ENCODE results near the gene CELF1. TPM values are rescaled to one million over a fixed set of nuclear protein-coding genes. Genes with fewer than 3 reads are reported as not detected.
"Not testable (repeated sequence)": the region's sequence is repeated elsewhere in the genome, so short reads cannot be mapped to it uniquely, and the experiment has no call there.

Gene CELF1
- total and polyA plus RNA-seq, 9 of the 15 experiments (the other 6 are each of a cell fraction or from before 2014, with no cell fraction given) = 11.3 to 142 (median 77.4) TPM

GRCh38 chr11:47526032-47526431 lies 26.9 kb downstream of the CELF1 start:
- H3K27ac ChIP-seq (ENCODE audit: extremely low read depth, low read depth, low read length); DNase-seq (ENCODE audit: extremely low read depth in 1 of 4, low spot score in 3 of 4); BruUV-seq (replicated peaks); ATAC-seq; H3K4me3 ChIP-seq; FAIRE-seq; H3K9me3 ChIP-seq (replicated peaks; ENCODE audit: control insufficient read depth, insufficient read depth, low read depth, low read length); in situ Hi-C loops (cut with MboI); H3K9me1 ChIP-seq (ENCODE audit: control insufficient read depth, insufficient read depth, low read length); H3K27me3 ChIP-seq (ENCODE audit: control insufficient read depth in 2 of 2, insufficient read depth in 2 of 2, low read length in 2 of 2); H3K4me2 ChIP-seq (ENCODE audit: insufficient read depth, low read length); H2AFZ ChIP-seq (ENCODE audit: low read depth, low read length); intact Hi-C loops (cut with micrococcal nuclease); CTCF ChIA-PET (ENCODE audit: low intra/inter-chr PET ratio): not testable (repeated sequence)
- H3K79me2 ChIP-seq (ENCODE audit: control insufficient read depth, insufficient read depth, low read length) = peaks cover 98% of the 10 kb centered on the region
- peak; percentile 35 for TF ChIP-seq PRDM10 (IDR thresholded peaks at IDR 0.05; ENCODE audit: partially characterized antibody)
- POLR2A ChIA-PET = interaction anchor here (2.0 to 3.6 kb wide), 2 partner anchors 8 to 10 kb away, joined by 10 to 19 read pairs; no protein-coding TSS in a partner anchor
- peaks cover 27% of the 10 kb centered on the region for H4K20me1 ChIP-seq (replicated peaks; ENCODE audit: control insufficient read depth, insufficient read depth, low read length)
- 96% methylated on average over 9 of the region's 9 CpGs for WGBS (ENCODE audit: insufficient coverage, low coverage, missing lambda C conversion rate)
- H3K4me1 ChIP-seq (replicated peaks in 1 of 2; ENCODE audit: control insufficient read depth in 2 of 2, insufficient read depth in 2 of 2, low read length in 2 of 2) = peaks cover 10 to 26% of the 10 kb centered on the region in 2 experiments; a peak in 4 of 5 replicates
- H3K9ac ChIP-seq (ENCODE audit: insufficient read depth in 1 of 2, low read depth in 2 of 2, low read length in 2 of 2) = peak overlapping the region in 1 of 2 experiments; percentile 23; a peak in 1 of 4 replicates
- H3K36me3 ChIP-seq (ENCODE audit: control insufficient read depth, insufficient read depth, low read length) = peaks cover 14% of the 10 kb centered on the region; the same call in 1 of the 3 replicates
